ENCODE measurements around the gene FLII. TPM values are rescaled to one million over a fixed set of nuclear protein-coding genes. Genes with fewer than 3 reads are reported as not detected.
"Not testable (repeated sequence)": the region's sequence is repeated elsewhere in the genome, so short reads cannot be mapped to it uniquely, and the experiment has no call there.

FLII gene
- 100 to 1,000 TPM; 190 to 344 (median 232) TPM for total RNA-seq

DNA sequence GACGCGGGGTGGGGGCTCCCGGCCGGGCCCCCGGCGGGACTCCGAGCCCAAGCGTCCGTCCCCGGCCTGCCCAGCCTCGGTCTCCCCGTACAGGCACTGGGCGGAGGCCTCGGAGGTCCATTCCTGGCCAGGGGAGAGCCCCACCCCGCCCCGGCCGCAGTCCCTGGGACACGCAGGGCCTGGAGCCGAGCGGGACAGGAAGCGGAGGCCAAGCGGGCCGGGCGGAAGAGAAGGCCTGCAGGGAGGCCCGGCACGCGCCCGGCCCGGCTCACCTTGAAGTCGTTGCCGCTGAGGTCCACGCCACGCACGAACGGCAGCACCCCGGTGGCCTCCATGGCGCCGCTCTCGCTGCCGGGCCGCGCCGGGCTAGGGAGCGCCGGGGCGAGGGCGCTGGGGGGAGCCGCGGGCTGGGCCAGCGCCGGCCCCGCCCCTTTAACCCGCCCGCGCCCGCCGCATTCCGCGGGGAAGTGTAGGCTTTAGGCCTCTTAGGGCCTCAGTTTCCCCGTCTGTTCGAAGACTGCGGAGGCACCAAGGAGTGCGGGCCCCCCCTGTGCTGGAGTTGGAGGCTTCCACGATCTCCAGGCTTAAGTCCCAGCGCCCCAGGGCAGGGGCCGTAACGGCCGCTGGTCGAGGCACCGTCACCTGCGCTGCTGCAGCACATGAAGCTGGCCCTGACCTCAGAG is at the start of gene FLII:
Gene FLII, minus strand, starts transcription at position 383 of the 683 bp plus-strand sequence. Its CDS starts 48 bp downstream, at position 335.
- peak within 1 kb of the TSS; percentile 83 to 96 (median 90) for H3K4me3 ChIP-seq
- no CpG with 5 or more reads among the region's 71 CpGs for WGBS, 2 donors
- H3K27ac ChIP-seq: peak within 1 kb of the TSS; percentile 96 to 99 (median 98)
- intact Hi-C loops (cut with DNase I): no loop called here
- TF ChIP-seq POLR2A (IDR thresholded peaks at IDR 0.05): peak in 2 of 4 donors; percentile 71 to 82
- TF ChIP-seq, protein P1, sequence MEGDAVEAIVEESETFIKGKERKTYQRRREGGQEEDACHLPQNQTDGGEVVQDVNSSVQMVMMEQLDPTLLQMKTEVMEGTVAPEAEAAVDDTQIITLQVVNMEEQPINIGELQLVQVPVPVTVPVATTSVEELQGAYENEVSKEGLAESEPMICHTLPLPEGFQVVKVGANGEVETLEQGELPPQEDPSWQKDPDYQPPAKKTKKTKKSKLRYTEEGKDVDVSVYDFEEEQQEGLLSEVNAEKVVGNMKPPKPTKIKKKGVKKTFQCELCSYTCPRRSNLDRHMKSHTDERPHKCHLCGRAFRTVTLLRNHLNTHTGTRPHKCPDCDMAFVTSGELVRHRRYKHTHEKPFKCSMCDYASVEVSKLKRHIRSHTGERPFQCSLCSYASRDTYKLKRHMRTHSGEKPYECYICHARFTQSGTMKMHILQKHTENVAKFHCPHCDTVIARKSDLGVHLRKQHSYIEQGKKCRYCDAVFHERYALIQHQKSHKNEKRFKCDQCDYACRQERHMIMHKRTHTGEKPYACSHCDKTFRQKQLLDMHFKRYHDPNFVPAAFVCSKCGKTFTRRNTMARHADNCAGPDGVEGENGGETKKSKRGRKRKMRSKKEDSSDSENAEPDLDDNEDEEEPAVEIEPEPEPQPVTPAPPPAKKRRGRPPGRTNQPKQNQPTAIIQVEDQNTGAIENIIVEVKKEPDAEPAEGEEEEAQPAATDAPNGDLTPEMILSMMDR (IDR thresholded peaks at IDR 0.05): peak in 1 of 6 experiments; percentile 2
- H3K9me3 ChIP-seq: no peaks in the 10 kb centered on the region
- peaks cover 20 to 45% (median 28%) of the 10 kb centered on the region in 3 donors for H3K36me3 ChIP-seq
- H3K4me1 ChIP-seq: peaks cover 44 to 61% (median 45%) of the 10 kb centered on the region in 3 donors
- no peak for DNase-seq
- H3K27me3 ChIP-seq: no peaks in the 10 kb centered on the region

DNA sequence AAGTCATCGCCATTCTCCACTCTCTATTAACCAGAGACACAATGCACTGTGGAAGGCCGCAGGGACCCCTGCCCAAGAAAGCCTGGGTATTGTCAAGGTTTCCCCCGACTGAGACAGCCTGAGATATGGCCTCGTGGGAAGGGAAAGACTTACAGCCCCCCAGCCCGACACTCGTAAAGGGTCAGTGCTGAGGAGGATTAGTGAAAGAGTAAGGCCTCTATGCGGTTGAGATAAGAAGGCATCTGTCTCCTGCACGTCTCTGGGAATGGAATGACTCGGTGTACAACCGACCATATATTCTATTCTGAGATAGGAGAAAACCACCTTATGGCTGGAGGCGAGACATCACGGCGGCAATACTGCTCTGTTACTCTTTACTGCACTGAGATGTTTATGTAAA is 44.7 kb upstream of the FLII start:
- H3K9me3 ChIP-seq; H3K27me3 ChIP-seq; intact Hi-C loops (cut with DNase I); H3K4me1 ChIP-seq; H3K27ac ChIP-seq; H3K4me3 ChIP-seq; DNase-seq: not testable (repeated sequence)
- 82 to 87% methylated on average over 13 of the region's 13 CpGs for WGBS, 2 donors
- peaks cover 12 to 100% (median 53%) of the 10 kb centered on the region in 3 donors for H3K36me3 ChIP-seq

DNA sequence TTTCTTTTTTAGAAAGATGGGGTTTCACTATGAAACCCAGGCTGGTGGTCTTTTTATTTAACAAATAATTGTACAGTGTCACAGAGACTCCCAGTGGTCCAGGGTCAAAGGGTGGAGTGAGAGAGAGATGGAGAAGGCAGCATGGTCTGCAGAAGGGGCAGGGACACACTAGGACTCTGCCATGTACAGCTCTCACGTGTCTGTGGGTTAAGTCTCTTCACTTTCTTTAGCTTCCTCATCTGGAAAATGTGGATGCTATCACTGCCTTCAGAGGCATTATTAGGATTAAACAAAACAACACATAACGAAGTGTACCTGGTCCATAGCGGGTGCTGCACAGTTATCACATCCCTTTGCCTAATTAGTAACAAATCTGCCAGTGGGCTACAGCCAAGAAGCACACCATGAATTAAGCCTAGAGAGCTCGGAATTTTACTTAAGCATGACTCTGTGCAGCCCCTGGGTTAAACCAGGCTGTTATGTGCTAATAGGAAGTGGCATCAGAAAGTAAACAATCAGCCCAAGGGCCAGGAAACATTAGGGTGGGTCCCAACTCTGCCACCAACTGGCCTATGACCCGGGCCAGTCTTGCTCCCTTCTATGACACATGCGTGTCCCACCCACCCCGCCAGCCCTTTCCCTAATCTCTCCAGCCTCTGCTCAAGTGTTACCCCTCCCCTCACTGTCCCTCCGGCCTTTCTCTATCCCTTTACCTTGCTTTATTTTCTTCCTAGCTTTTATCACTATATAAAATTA is 42.4 kb upstream of the FLII start:
- 79 to 83% methylated on average over 8 of the region's 8 CpGs for WGBS, 2 donors
- no peak for TF ChIP-seq POLR2A (IDR thresholded peaks at IDR 0.05)
- TF ChIP-seq, protein P1 (IDR thresholded peaks at IDR 0.05): no peak

DNA sequence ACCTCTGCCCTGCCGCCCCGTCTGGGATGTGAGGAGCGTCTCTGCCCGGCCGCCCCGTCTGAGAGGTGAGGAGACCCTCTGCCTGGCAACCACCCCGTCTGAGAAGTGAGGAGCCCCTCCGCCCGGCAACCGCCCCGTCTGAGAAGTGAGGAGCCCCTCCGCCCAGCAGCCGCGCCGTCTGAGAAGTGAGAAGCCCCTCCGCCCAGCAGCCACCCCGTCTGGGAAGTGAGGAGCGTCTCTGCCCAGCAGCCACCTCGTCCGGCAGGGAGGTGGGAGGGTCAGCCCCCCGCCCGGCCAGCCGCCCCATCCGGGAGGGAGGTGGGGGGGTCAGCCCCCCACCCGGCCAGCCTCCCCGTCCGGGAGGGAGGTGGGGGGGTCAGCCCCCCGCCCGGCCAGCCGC is 39.5 kb upstream of the FLII start:
- H3K27me3 ChIP-seq; H3K9me3 ChIP-seq; H3K27ac ChIP-seq; DNase-seq; H3K4me1 ChIP-seq; intact Hi-C loops (cut with DNase I); H3K4me3 ChIP-seq: not testable (repeated sequence)
- WGBS, 2 donors: no CpG with 5 or more reads among the region's 30 CpGs
- H3K36me3 ChIP-seq: peaks cover 12 to 92% (median 26%) of the 10 kb centered on the region in 3 donors

More for the DNA sequence above, 42.4 kb upstream of the FLII start:
- Histone ChIP-seq H3K9me3 (no peaks in the 10 kb centered on the region), H3K27ac (no peak overlapping the region), H3K36me3 (peaks cover 12 to 92% (median 41%) of the 10 kb centered on the region in 3 donors), H3K4me3 (no peak overlapping the region), H3K4me1 (no peaks in the 10 kb centered on the region), H3K27me3 (no peaks in the 10 kb centered on the region)
- intact Hi-C loops (cut with DNase I): no loop called here
- no peak for DNase-seq

DNA sequence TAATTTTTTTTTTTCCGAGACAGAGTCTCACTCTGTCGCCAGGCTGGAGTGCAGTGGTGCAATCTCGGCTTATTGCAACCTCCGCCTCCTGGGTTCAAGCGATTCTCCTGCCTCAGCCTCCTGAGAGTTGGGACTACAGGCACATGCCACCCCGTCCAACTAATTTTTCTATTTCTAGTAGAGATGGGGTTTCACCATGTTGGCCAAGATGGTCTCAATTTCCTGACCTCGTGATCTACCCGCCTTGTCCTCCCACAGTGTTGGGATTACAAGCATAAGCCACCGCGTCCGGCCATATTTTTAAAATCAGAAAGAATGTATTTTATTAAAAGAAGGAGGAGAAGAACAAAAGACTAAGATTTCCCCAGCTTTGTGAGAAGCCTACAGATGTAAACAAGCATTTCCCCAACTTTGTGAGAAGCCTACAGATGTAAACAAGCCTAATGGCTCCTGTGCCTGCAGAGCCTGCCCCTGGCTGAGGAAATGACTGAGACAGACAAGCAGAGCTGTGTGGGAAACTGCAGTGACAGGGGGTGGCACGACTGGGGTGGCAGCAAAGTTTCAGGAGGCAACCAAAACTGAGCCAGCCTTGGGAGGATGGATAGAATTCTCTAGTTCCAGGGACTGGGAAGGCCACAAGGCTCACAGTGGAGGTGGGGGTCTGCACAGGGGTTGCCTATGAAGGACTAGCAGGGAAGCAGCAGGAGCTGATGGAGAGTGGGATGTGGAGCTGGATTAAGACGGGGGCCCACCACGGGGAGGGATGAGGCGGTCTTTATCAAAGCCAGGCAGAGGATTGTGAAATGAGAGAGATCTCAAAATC is 33.4 kb upstream of the FLII start:
- TF ChIP-seq, protein P1 (IDR thresholded peaks at IDR 0.05): no peak
- no peak for TF ChIP-seq POLR2A (IDR thresholded peaks at IDR 0.05)
- H3K4me1 ChIP-seq: no peaks in the 10 kb centered on the region
- WGBS, 2 donors: 93 to 95% methylated on average over 11 to 13 of the region's 15 CpGs
- H3K27ac ChIP-seq: no peak overlapping the region
- no peaks in the 10 kb centered on the region for H3K9me3 ChIP-seq
- no peaks in the 10 kb centered on the region for H3K27me3 ChIP-seq
- H3K36me3 ChIP-seq: peaks cover 15 to 100% (median 43%) of the 10 kb centered on the region in 3 donors
- DNase-seq: no peak
- intact Hi-C loops (cut with DNase I): no loop called here
- H3K4me3 ChIP-seq: no peak overlapping the region
